Panc1 (cell line): Measurements from ENCODE around the gene MOB1A. TPM values are rescaled to one million over a fixed set of nuclear protein-coding genes. Genes with fewer than 3 reads are reported as not detected.

Experiments
- ATAC-seq: fragments of 200-7000 bp; cut with Tn5 transposase; 2 replicates; pipeline ENCODE4 v1.9.1; 2020; ENCODE audit warnings: mild to moderate bottlenecking, moderate library complexity
- BruUV-seq: library from RNA; stranded (reverse); fragments of 400-500 nt; replicated peaks from 2 replicates; lab custom pipeline; 2021; lab: Mats Ljungman, UMichigan
- CTCF ChIA-PET: fragments of 300-600 bp; sonication (Branson Sonifier 250); formaldehyde crosslinking; loops from one replicate; lab custom pipeline; 2022; ENCODE audit warnings: antibody characterized with exemption; lab: Charles Lee
- POLR2A ChIA-PET: fragments of 300-600 bp; sonication (Branson Sonifier 250); formaldehyde crosslinking; loops from one replicate; lab custom pipeline; 2022; ENCODE audit warnings: antibody characterized with exemption; lab: Charles Lee
- DNase-seq: peaks from one replicate; pipeline ENCODE4 v3.0.0-alpha.2; 2010; ENCODE audit warnings: low read depth, low spot score
- H3K27ac ChIP-seq: 2 replicates; pipeline ENCODE4 v1.5.1; 2011; ENCODE audit warnings: mild to moderate bottlenecking, low read length, inconsistent platforms
- H3K27me3 ChIP-seq: fragments of 200-500 bp; sonication (Bioruptor generic); 2 replicates; pipeline ENCODE4 v1.6.0; 2014; ENCODE audit warnings: low read length, inconsistent platforms; ENCODE audit not compliant: control insufficient read depth, insufficient read depth
- H3K36me3 ChIP-seq: fragments of 200-500 bp; sonication (Bioruptor generic); 2 replicates; pipeline ENCODE4 v1.5.1; 2014; ENCODE audit warnings: inconsistent platforms, mild to moderate bottlenecking, low read length, moderate library complexity; ENCODE audit not compliant: control insufficient read depth, insufficient read depth
- H3K4me1 ChIP-seq: 2 replicates; pipeline ENCODE4 v1.5.1; 2011; ENCODE audit warnings: inconsistent platforms, mild to moderate bottlenecking, low read length, moderate library complexity; ENCODE audit not compliant: control insufficient read depth, insufficient read depth
- H3K4me3 ChIP-seq, 2 experiments: 2 replicates each; pipeline ENCODE4 v1.5.1; 2011 to 2012; ENCODE audit warnings: low read depth in 2 of 2, low read length in 2 of 2, mild to moderate bottlenecking in 2 of 2, inconsistent platforms in 1 of 2, moderate library complexity in 1 of 2
- H3K9me3 ChIP-seq: fragments of 200-500 bp; sonication (Bioruptor generic); 2 replicates; pipeline ENCODE4 v1.5.1; 2014; ENCODE audit warnings: low read depth, mild to moderate bottlenecking, inconsistent platforms, low read length, moderate library complexity; ENCODE audit not compliant: control insufficient read depth, insufficient read depth
- POLR2AphosphoS5 ChIP-seq: IDR thresholded peaks from 2 replicates; pipeline ENCODE4 v1.6.1; 2012; ENCODE audit warnings: mild to moderate bottlenecking, low read depth, low read length, moderate library complexity
- SIN3A ChIP-seq: IDR thresholded peaks from 2 replicates; pipeline ENCODE4 v1.6.1; 2012; ENCODE audit warnings: low read depth, mild to moderate bottlenecking, low read length, moderate library complexity, borderline replicate concordance; ENCODE audit not compliant: insufficient read depth
- TCF7L2 ChIP-seq: IDR thresholded peaks from 2 replicates; pipeline ENCODE4 v1.6.1; 2011; ENCODE audit warnings: mild to moderate bottlenecking, low read depth, low read length, inconsistent platforms
- in situ Hi-C: cut with HindIII; loops from 2 replicates; pipeline ENCODE4 v1.10.0; 2016; ENCODE audit warnings: low sequenced_read_pairs, low pct_unique_long_range_greater_than_20kb
- intact Hi-C: fragments of 100-400 bp; cut with micrococcal nuclease; formaldehyde crosslinking; loops from one replicate; pipeline ENCODE4 v1.10.0; 2022; ENCODE audit not compliant: unreplicated experiment
- total RNA-seq: library from RNA; stranded (reverse); gene quantifications from one replicate; pipeline ENCODE4 v1.2.1, GENCODE V29; 2021; ENCODE audit not compliant: unreplicated experiment
- TF ChIP-seq, protein P1 (sequence below): fragments of 450-650 bp; IDR thresholded peaks from 2 replicates; pipeline ENCODE4 v1.5.1; 2017; ENCODE audit warnings: mild to moderate bottlenecking
- TF ChIP-seq, protein P2 (sequence below), 2 experiments: IDR thresholded peaks; 2 replicates each; pipeline ENCODE4 v1.6.1; 2011 to 2012; ENCODE audit warnings: low read depth in 2 of 2, control low read depth in 1 of 2, low read length in 1 of 2, mild to moderate bottlenecking in 1 of 2, moderate library complexity in 1 of 2; ENCODE audit not compliant: insufficient read depth in 1 of 2

The MOB1A gene
- total RNA-seq, 1 experiment from 2014 or later: 184 TPM

DNA sequence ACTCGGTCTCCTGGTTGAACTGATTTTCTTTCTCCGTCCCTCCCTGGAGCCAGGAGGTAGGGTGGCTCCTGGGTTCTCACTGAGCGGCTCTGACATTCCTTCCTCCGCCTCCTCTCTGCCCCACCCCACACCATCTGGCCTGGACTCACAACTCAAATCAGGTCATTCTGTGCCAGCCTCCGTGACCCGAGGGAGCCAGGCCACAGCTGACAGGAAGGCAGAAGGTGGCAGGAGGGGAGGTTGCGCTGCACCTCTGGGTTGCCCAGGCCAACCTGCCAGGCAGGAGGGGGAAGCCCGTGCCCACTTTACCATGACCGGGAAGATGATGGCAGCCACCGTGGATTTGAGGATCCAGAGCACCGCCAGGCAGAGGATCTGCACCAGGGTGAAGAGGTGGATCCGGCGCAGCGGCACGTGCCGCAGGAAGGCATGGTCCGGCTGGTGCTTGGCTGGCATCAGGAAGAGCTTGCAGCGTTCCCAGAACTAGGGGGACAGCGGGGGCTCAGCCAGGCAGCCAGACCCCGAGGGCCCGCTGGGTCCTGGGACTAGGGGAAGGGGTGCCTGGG is 48.1 kb upstream of the MOB1A start:
- no peaks in the 10 kb centered on the region for H3K9me3 ChIP-seq
- H3K4me1 ChIP-seq: peaks cover 9% of the 10 kb centered on the region; the same call in 1 of the 2 replicates
- no peaks in the 10 kb centered on the region for H3K27me3 ChIP-seq
- in situ Hi-C loops (no loop called here), intact Hi-C loops (no loop called here)
- BruUV-seq: no TSS peak
- H3K4me3 ChIP-seq: no peak overlapping the region
- DNase-seq: no peak
- no peak for TF ChIP-seq TCF7L2
- TF ChIP-seq, protein P1, sequence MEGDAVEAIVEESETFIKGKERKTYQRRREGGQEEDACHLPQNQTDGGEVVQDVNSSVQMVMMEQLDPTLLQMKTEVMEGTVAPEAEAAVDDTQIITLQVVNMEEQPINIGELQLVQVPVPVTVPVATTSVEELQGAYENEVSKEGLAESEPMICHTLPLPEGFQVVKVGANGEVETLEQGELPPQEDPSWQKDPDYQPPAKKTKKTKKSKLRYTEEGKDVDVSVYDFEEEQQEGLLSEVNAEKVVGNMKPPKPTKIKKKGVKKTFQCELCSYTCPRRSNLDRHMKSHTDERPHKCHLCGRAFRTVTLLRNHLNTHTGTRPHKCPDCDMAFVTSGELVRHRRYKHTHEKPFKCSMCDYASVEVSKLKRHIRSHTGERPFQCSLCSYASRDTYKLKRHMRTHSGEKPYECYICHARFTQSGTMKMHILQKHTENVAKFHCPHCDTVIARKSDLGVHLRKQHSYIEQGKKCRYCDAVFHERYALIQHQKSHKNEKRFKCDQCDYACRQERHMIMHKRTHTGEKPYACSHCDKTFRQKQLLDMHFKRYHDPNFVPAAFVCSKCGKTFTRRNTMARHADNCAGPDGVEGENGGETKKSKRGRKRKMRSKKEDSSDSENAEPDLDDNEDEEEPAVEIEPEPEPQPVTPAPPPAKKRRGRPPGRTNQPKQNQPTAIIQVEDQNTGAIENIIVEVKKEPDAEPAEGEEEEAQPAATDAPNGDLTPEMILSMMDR: no peak
- TF ChIP-seq, protein P2, sequence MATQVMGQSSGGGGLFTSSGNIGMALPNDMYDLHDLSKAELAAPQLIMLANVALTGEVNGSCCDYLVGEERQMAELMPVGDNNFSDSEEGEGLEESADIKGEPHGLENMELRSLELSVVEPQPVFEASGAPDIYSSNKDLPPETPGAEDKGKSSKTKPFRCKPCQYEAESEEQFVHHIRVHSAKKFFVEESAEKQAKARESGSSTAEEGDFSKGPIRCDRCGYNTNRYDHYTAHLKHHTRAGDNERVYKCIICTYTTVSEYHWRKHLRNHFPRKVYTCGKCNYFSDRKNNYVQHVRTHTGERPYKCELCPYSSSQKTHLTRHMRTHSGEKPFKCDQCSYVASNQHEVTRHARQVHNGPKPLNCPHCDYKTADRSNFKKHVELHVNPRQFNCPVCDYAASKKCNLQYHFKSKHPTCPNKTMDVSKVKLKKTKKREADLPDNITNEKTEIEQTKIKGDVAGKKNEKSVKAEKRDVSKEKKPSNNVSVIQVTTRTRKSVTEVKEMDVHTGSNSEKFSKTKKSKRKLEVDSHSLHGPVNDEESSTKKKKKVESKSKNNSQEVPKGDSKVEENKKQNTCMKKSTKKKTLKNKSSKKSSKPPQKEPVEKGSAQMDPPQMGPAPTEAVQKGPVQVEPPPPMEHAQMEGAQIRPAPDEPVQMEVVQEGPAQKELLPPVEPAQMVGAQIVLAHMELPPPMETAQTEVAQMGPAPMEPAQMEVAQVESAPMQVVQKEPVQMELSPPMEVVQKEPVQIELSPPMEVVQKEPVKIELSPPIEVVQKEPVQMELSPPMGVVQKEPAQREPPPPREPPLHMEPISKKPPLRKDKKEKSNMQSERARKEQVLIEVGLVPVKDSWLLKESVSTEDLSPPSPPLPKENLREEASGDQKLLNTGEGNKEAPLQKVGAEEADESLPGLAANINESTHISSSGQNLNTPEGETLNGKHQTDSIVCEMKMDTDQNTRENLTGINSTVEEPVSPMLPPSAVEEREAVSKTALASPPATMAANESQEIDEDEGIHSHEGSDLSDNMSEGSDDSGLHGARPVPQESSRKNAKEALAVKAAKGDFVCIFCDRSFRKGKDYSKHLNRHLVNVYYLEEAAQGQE (IDR thresholded peaks at IDR 0.05; ENCODE audit: insufficient read depth in 1 of 2, low read depth in 2 of 2, low read length in 1 of 2): no peak
- no peak for TF ChIP-seq POLR2AphosphoS5
- no peak for TF ChIP-seq SIN3A
- CTCF ChIA-PET: interaction anchor here (0.6 to 0.7 kb wide), 2 partner anchors 16 to 27 kb away, joined by 5 to 6 read pairs; no protein-coding TSS in a partner anchor
- POLR2A ChIA-PET: no interaction called here
- no peaks in the 10 kb centered on the region for H3K36me3 ChIP-seq
- no peak overlapping the region for H3K27ac ChIP-seq
- ATAC-seq: no peak

DNA sequence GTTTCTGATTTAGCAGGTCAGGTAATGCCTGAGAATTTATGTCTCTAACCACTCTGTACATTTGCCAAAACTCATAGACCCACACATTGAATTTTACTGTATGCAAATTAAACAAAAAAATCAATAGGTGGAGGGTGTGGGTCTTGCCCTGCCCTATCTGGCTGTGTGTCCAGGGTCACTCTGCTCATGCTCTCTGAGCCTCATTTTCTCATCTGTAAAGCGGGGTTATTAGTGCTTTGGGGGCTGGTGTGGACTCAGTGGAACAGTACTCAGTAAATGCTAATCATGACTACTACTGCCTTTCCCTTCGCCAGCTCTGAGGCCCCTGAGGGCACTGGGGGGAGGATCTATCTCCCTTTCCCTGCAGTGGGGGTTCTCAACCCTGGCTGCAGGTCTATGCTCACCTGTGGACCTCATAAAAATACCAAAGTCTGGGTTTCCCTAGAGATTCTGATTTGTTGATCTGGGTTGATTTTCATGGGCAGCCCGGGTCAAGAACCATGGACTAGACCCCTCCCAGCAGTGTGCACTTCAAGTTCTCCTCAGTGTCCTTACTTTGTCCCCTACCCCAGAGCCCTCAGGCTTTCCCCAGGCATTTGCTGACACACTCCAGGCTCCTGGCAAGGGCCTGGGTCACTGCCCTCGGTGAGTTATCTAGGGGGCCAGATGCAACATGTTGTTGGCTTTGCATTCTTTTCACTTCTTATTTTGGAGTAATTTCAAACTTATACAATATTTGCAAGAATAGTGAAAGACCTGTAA is 47.2 kb upstream of the MOB1A start:
- POLR2A ChIA-PET: no interaction called here
- CTCF ChIA-PET: no interaction called here
- in situ Hi-C loops (no loop called here), intact Hi-C loops (no loop called here)
- TF ChIP-seq SIN3A (no peak), POLR2AphosphoS5 (peak; percentile 24; the same call in 1 of the 2 replicates)
- H3K36me3 ChIP-seq: no peaks in the 10 kb centered on the region
- no peak overlapping the region for H3K27ac ChIP-seq
- peaks cover 9% of the 10 kb centered on the region; the same call in 1 of the 2 replicates for H3K4me1 ChIP-seq
- no peaks in the 10 kb centered on the region for H3K27me3 ChIP-seq
- ATAC-seq: no peak
- no peak for DNase-seq
- no peak overlapping the region for H3K4me3 ChIP-seq
- H3K9me3 ChIP-seq: no peaks in the 10 kb centered on the region
- BruUV-seq: no TSS peak
